Right lobe of liver (tissue), 4 donors: ENCODE results near the gene GDF3.

Source experiments
- CTCF ChIP-seq, 4 donors: fragments of 200-600 bp in 3 of 4; fragments of 450-650 bp in 1 of 4; IDR thresholded peaks; one replicate each; pipeline versions ENCODE4 v1.5.1 to v1.8.0; 2016 to 2022; ENCODE audit warnings: antibody characterized with exemption in 4 of 4, mild to moderate bottlenecking in 2 of 4
- POLR2A ChIP-seq: fragments of 450-650 bp; IDR thresholded peaks from one replicate; pipeline ENCODE4 v1.6.1; 2017; ENCODE audit warnings: antibody characterized with exemption, mild to moderate bottlenecking
- donor health status: DM: no; HTN: no; CAD: no.
- donor health status: DM: no; HTN: no; CAD: no.
- donor health status: DM: no; HTN: yes; CAD: no.

GRCh38 chr12:7666595-7666994 lies 29.0 kb downstream of the GDF3 start:
- no peak for TF ChIP-seq CTCF (IDR thresholded peaks at IDR 0.05)
- no peak for TF ChIP-seq POLR2A
